HepG2 (cell line): ENCODE data around the gene CXXC5.

ENCODE experiments used
- ARHGAP35 ChIP-seq: sonication (generic); formaldehyde crosslinking; IDR thresholded peaks from 2 replicates; pipeline ENCODE4 v1.9.0; 2022; ENCODE audit warnings: mild to moderate bottlenecking, inconsistent platforms, moderate library complexity, missing genetic modification reagents, borderline replicate concordance
- ARNTL ChIP-seq: sonication (generic); formaldehyde crosslinking; IDR thresholded peaks from 2 replicates; pipeline ENCODE4 v1.4.0; 2020; ENCODE audit warnings: mild to moderate bottlenecking, missing genetic modification reagents
- HOXA5 ChIP-seq: sonication (generic); formaldehyde crosslinking; IDR thresholded peaks from 2 replicates; pipeline ENCODE4 v1.4.0; 2020; ENCODE audit warnings: missing genetic modification reagents
- KDM4B ChIP-seq: sonication (generic); formaldehyde crosslinking; IDR thresholded peaks from 2 replicates; pipeline ENCODE4 v1.4.0; 2020; ENCODE audit warnings: missing genetic modification reagents
- MYNN ChIP-seq: sonication (generic); formaldehyde crosslinking; IDR thresholded peaks from 2 replicates; pipeline ENCODE4 v1.4.0; 2020; ENCODE audit warnings: mild to moderate bottlenecking, low read depth, missing genetic modification reagents
- SP1 ChIP-seq, 2 experiments: fragments of 450-650 bp in 1 of 2; sonication (generic) in 1 of 2; formaldehyde crosslinking in 1 of 2; IDR thresholded peaks; 2 replicates each; pipeline versions ENCODE4 v1.4.0 to v1.6.1; 2016 to 2020; ENCODE audit warnings: missing genetic modification reagents in 1 of 2
- TAF1 ChIP-seq: sonication (generic); formaldehyde crosslinking; IDR thresholded peaks from 2 replicates; pipeline ENCODE4 v1.4.0; 2020; ENCODE audit warnings: missing genetic modification reagents
- ZSCAN20 ChIP-seq: sonication (generic); formaldehyde crosslinking; IDR thresholded peaks from 2 replicates; pipeline ENCODE4 v1.4.0; 2020; ENCODE audit warnings: missing genetic modification reagents, mild to moderate bottlenecking, borderline replicate concordance
- TF ChIP-seq, protein P1 (sequence below): conservative IDR thresholded peaks from 2 replicates; pipeline ENCODE4 v1.6.1; 2018; ENCODE audit warnings: missing genetic modification reagents

DNA sequence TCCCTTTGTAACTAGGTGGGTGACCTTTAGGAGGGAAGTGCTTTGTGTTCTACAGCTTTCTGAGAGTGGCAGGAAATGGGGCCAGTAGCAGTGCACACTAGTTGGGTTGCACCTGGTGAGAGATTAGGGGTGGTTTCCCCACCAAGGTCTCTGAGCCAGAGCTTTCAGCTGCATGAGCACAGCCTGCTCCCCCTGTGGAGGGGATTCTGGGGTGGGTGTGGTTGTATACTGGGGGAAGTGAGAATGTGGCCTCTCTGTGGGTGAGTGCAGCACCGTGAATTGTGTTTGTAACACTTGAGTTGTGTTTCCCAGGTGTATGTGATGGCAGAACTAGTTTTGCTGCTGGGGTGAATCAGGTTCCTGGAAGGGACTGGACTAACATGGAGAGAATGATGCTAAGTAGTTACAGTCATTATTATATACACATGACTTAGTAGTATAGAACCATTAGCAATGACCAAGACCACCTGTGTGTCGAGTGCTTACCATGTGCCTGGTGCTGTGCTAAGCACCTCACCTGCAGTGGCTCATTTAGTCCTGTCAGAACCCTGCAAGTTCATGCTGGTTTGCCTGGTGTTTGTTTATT, 11.8 kb upstream of the CXXC5 start:
- no peak for TF ChIP-seq MYNN (CRISPR knock-in tag)
- no peak for TF ChIP-seq SP1 (IDR thresholded peaks at IDR 0.05)
- TF ChIP-seq SP1 (CRISPR knock-in tag; IDR thresholded peaks at IDR 0.05): no peak
- TF ChIP-seq, protein P1, sequence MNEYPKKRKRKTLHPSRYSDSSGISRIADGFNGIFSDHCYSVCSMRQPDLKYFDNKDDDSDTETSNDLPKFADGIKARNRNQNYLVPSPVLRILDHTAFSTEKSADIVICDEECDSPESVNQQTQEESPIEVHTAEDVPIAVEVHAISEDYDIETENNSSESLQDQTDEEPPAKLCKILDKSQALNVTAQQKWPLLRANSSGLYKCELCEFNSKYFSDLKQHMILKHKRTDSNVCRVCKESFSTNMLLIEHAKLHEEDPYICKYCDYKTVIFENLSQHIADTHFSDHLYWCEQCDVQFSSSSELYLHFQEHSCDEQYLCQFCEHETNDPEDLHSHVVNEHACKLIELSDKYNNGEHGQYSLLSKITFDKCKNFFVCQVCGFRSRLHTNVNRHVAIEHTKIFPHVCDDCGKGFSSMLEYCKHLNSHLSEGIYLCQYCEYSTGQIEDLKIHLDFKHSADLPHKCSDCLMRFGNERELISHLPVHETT (CRISPR knock-in tag): no peak
- TF ChIP-seq HOXA5 (CRISPR knock-in tag): no peak
- no peak for TF ChIP-seq ARHGAP35 (CRISPR knock-in tag)
- TF ChIP-seq KDM4B (CRISPR knock-in tag): no peak
- TF ChIP-seq ZSCAN20 (CRISPR knock-in tag): no peak
- TF ChIP-seq ARNTL (CRISPR knock-in tag): no peak
- no peak for TF ChIP-seq TAF1 (CRISPR knock-in tag)
